NCI-H1436 (cell line): ENCODE results near the gene AP2B1.
"Not testable (repeated sequence)": the region's sequence is repeated elsewhere in the genome, so short reads cannot be mapped to it uniquely, and the experiment has no call there.

Experiments
- DNase-seq: peaks from one replicate; lab custom pipeline; 2025; lab: John Stamatoyannopoulos, UW

The AP2B1 gene

GRCh38 chr17:35587074-35587961 lies at the start of gene AP2B1:
AP2B1 (plus strand) TSS chr17:35587322; CDS start chr17:35594031, 6,709 bp downstream.
- DNase-seq = peak; percentile 93

DNA sequence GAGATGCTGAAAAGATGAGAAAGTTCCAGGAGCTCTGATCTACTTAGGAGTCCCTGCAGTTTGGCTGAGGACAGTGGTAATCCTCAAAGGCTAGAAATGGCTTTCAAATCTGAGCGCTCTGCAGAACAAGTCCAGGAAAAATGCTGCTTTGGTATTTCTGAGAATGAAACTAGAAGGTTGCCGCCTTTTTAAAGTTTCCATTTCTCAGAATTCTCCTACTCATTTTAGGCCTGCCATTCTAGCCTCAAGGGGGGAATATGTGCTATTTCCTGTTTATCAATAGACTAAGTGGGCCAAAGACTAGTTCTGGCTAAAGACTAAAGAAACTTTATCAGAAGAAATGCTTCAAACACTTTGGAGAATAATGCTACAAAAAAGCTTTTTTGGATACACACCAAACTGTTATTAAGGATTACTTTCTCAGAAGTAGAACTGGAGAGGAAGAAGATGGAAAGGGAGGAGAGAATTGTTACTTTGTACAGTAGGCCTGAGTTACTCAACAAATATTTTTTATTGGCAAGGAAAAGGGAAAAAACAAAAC lies 49.5 kb upstream of the AP2B1 start, which contains the start of gene SLFN12L:
TSS of gene SLFN12L (minus strand) at position 78 of the 541 bp plus-strand sequence. CDS start 15,314 bp downstream, outside the sequence.
- no peak for DNase-seq

- DNase-seq = no peak
Observed at GRCh38 chr17:35539659-35540026, 47.5 kb upstream of the AP2B1 start.

DNA sequence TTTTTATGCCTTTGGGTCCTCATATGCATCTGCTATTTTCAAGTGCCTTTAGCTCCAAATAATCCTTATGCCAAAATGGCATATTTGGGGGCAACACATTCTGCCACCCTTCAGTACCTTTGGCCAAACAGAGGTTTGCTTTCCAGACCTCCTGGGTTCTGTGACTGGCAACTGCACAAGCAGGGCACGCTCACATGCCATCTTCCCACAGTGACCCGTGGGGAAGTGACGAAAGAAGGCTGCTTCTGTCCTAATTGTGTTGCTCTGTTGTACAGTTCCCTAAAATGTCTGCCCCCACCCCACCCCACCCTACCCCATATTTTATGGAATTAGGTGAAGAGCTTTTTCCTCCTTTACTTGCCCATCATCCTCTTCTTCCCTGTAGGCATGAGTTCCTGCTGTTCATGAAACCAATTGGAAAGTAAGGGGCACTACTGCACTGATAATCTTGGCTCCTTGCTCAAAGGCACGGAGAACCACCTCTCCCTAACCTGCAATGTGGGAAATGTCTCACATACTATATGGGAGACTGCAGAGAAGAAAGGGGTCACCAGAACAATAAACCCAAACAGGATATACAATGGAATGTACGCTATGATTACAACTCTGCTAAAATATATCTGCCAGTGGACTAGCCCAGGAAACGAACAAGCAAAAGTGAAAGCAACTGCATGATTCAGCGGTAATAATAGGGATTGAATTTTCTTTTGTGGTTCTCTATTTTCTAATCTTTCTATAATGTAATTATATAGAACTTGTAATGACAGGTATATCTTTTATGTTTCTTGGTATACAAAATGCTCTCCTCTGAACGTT lies 46.3 kb upstream of the AP2B1 start:
- no peak for DNase-seq

- DNase-seq = no peak
Observed at GRCh38 chr17:35541434-35541833, 45.7 kb upstream of the AP2B1 start.

DNA sequence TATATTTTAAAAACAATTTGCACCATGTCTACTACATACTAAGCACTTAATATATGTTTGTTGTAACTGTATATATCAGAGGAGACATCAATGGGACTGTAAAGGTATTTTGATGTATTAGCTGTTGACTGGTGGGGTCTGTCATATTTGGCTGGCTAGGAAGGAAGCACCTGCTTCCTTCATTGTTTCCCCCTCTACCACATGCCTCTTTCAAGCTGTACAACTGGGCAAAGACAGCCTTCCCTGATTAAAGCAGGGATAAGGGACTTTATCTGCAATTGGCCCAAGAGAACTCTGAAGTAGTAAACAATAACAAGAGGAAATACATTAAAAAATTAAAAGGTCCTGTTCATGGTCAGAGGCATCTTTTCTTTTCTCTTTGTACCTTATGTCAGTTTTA lies 44.1 kb upstream of the AP2B1 start:
- no peak for DNase-seq

DNA sequence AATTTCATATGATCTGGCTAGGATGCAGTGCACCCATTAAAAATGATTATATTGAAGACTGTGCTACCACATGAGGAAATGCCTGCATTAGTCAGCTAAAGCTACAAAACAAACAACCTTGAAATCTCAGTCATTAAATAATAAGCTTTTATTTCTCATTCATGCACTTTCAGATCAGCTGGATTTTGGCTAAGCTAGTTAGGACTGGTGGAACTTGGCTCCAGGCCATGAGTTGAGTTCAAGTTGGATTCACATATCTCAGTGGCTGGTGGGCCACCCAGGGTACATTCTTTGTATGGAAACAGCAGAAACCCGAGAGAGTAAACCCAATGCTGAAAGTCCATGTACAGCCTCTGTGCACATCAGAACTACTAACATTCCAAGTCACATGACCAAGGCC lies 43.3 kb upstream of the AP2B1 start:
- no peak for DNase-seq

- DNase-seq = no peak
Observed at GRCh38 chr17:35545150-35545549, 42.0 kb upstream of the AP2B1 start.

- no peak for DNase-seq
Observed at GRCh38 chr17:35546487-35546886, 40.6 kb upstream of the AP2B1 start.

DNA sequence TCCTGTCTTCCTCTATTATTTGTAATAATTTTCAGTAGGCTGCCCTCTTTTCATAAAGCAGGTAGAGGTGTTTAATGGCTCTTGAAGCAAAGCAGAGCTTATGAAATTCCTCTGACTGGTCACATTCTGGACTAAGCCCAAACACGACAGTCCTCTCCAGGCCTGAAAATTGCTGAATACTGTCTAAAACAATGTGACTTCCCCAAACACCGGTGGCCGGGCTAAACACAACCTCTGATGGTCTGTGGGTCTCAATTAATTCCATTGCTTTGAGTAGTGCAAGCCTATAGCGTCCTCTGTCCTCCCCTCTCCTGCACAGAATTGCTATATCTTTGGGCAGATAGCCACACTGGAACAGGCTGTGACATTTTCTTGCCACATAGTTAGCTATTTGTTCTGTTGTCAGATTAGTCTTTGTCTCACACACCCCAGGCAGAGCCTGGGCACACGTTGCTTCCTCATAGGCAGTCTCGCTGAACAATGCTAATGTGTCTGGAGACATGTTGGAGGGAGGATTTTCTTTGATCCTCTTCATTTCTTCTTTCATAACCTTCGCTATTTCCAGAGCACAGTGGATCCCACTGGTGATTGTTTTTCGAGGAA lies 38.8 kb upstream of the AP2B1 start:
- DNase-seq = no peak

GRCh38 chr17:35548978-35549377 lies 38.1 kb upstream of the AP2B1 start:
- no peak for DNase-seq

DNA sequence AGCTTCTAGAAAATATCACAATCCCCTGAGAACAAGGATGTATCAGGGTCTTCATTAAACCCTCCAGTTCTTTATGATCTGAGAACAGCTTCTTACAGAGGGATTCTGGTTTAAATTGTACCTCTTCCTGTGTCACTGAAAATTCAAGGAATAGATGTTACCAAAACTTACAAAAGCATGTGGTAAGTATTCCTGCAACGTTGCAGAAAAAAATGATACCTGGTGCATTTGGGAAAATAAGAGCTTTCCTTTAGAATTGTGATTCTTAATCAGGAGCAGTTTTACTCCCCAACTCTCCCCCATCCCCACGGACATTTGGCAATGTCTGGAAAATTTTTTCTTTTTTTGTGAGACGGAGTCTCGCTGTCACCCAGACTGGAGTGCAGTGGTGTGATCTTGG lies 33.8 kb upstream of the AP2B1 start:
- no peak for DNase-seq

DNA sequence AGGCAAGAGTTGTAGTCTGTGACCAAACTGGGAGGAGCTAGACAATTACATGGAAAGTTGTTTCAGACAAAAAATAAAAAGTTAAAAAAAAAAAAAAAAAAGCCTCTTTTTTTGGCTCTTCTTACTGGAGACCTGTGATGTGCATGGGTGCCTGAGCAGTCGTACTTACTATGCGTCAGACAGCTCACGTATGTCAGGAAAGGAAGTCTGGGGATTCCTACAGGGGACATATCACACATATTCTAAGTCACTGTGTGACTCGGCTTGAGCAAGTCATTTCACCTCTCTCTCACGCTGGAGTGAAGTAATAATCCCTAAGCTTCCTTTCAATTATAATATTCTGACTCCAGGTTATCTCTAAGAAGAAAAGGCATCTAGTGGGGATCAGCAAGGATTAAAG lies 32.5 kb upstream of the AP2B1 start:
- DNase-seq = no peak

- DNase-seq = no peak
Observed at GRCh38 chr17:35555691-35556090, 31.4 kb upstream of the AP2B1 start.

- no peak for DNase-seq
Observed at GRCh38 chr17:35557353-35557752, 29.8 kb upstream of the AP2B1 start.

DNA sequence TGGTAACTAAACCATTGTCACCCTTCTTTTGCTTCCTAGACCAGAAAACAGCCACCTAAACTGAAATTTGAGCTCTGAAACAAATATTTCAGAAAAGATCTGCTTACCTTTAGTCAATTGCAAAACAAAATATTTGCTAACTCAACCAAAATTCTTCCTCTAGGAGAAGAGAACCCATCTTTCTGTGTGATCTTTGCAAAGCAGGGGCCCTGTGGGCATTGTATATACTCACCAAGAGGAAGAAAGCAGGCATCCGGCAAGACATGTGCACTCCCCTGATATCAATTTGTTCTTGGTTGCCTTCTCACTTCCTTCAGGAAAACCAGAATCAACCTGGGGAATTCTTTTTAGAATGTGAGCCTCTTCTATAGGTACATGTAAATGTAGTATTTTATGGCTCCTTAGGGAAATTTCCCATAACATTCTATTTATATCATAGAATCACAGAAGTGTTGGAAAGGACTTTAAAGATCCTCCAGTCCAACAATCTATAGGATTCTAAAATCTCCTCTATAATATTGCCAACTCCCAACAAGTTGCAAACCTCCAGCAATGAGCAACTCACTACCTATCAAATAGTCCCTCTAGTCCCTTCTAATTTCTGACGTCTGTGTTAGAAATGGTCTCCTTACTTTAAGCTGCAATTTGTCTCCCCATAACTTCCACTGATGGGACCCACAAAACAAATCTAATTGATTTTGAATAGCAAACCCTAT lies 27.5 kb upstream of the AP2B1 start:
- DNase-seq = no peak

DNA sequence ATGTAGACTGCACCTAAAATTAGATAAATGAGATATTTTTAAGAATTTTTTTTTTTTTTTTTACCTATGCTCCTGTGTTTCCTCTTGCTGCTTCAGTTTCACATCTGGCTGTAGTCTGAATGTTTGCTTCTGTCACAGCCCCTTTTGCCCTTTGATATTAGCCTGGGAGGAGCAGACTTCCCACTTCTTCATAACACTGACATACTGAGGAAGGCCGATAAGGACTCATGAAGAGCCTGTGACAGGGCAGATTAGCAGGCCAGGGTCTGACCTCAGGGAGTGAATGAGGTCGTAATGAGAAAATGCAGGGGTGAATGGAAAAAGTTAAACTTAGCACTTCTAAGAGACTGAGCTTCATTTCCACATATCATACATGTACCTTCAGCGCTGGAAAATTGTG lies 26.4 kb upstream of the AP2B1 start, which contains the start of gene SLFN14:
TSS of gene SLFN14 (minus strand) at position 117 of the 400 bp plus-strand sequence. CDS start 2,757 bp downstream, outside the sequence.
- no peak for DNase-seq

DNA sequence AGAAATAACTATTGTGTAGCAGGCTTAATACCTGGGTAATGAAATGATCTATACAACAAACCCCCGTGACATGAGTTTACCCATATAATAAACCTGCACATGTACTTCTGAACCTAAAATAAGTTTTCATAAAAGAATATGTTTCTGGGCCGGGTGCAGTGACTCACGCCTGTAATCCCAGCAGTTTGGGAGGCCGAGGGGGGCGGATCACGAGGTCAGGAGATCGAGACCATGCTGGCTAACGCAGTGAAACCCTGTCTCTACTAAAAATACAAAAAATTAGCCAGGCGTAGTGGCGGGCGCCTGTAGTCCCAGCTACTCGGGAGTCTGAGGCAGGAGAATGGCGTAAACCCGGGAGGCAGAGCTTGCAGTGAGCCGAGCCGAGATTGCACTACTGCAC lies 23.9 kb upstream of the AP2B1 start:
- DNase-seq = not testable (repeated sequence)

- no peak for DNase-seq
Observed at GRCh38 chr17:35566968-35567367, 20.2 kb upstream of the AP2B1 start.

DNA sequence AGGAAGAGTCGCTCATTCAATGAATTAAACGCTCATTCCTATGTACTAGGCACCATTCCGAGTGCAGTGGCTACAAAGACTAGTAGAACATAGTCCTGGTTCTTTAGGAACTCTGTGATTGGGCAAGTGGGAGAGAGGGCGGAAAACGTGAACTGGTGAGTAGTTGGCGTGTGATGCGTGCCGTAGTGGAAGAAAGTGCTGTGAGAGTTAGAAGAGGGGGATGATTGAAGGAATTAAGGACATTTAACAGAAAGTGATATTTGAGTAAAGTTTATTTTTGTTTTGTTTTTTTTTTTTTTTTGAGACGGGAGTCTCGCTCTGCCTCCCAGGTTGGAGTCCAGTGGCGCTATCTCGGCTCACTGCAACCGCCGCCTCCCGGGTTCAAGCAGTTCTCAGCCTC lies 18.6 kb upstream of the AP2B1 start:
- DNase-seq = no peak

GRCh38 chr17:35569405-35569804 lies 17.7 kb upstream of the AP2B1 start:
- DNase-seq = no peak

GRCh38 chr17:35575759-35576158 lies 11.4 kb upstream of the AP2B1 start:
- DNase-seq = no peak
